ENCODE results near the gene ACR.

The ACR gene

DNA sequence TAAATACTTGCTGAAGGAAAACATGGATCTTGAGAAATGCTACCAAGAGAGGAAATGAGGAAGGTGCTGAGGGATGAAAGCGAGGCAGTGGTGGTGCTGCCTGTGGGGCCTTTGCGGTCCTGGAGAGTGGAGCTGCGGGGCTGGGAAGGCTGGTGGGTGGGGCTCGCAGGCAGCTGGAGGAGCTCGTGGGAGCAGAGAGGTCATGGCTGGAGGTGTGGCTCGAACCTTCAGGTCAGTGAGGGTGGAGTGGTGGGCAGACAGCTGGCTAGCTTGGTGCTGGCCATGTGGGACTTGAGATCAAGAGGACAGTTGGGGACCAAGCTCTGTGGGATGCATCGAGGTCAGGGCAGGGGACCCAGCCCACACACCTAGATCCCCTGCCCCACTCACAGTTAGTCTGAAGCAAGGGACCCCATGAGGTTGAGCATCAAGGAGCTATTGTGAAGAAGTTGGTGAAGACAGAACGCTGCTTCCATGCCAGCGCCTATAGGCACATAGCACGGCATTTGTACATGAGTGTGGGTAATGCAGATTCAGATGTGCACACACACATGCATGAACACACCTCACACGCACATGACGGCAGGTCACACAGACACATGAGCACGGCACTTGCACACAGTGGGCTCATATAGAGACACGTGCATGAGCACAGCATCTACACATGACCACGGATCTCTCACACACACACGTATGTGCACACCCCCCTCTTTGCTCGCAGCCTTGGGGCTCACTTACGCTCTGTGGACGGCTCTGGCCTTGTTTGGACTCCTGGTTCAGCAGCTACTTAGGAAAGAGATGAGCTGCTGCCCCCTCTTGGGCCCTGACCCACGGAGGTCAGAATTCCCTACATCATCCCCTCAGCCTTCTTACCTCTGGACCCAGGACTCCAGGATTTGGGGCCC, 34.9 kb upstream of the ACR start:
- H3K4me3 ChIP-seq (ENCODE audit: control insufficient read depth, low read depth, low read length), result no peak overlapping the region
- no peak for DNase-seq (ENCODE audit: low read depth)
- TF ChIP-seq, protein P1, sequence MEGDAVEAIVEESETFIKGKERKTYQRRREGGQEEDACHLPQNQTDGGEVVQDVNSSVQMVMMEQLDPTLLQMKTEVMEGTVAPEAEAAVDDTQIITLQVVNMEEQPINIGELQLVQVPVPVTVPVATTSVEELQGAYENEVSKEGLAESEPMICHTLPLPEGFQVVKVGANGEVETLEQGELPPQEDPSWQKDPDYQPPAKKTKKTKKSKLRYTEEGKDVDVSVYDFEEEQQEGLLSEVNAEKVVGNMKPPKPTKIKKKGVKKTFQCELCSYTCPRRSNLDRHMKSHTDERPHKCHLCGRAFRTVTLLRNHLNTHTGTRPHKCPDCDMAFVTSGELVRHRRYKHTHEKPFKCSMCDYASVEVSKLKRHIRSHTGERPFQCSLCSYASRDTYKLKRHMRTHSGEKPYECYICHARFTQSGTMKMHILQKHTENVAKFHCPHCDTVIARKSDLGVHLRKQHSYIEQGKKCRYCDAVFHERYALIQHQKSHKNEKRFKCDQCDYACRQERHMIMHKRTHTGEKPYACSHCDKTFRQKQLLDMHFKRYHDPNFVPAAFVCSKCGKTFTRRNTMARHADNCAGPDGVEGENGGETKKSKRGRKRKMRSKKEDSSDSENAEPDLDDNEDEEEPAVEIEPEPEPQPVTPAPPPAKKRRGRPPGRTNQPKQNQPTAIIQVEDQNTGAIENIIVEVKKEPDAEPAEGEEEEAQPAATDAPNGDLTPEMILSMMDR (conservative IDR thresholded peaks at IDR 0.05; ENCODE audit: control insufficient read depth, insufficient read depth, low read depth, low read length), result no peak

DNA sequence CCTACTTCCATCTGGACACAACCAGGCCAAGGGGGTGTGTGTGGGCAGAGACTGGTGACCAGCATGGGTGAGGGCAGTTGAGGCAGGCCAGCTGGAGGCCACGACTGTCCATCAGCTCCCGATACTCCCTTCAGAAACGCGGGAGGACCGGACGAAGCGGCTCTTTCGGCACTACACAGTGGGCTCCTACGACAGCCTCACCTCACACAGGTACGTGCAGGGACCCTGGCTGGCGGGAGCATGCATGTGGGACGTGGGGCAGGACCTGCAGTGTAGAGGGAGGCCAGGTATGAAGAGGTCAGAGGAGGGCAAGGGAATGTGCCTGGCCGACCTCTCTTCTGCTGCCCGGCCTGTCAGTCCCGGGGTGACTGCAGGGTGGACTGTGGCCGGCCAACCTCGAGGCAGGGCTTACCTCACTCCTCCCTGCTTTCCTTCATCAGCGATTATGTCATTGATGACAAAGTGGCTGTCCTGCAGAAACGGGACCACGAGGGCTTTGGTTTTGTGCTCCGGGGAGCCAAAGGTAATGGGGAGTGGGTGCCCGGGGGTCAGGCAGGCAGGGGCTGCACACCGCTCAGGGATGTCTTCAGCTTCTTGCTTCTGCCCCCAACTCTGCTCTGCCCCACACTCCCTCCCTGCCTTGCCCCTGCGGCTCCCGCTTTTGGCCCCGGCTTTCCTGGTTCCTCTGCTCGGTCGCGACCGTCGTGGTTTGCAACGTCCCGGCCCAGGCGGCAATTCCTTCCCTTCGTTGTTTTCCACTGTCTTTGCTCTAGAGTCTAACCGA, 34.1 kb upstream of the ACR start:
- TF ChIP-seq, protein P1 (conservative IDR thresholded peaks at IDR 0.05; ENCODE audit: control insufficient read depth, insufficient read depth, low read depth, low read length), result no peak
- no peak overlapping the region for H3K4me3 ChIP-seq (ENCODE audit: control insufficient read depth, low read depth, low read length)
- no peak for DNase-seq (ENCODE audit: low read depth)

DNA sequence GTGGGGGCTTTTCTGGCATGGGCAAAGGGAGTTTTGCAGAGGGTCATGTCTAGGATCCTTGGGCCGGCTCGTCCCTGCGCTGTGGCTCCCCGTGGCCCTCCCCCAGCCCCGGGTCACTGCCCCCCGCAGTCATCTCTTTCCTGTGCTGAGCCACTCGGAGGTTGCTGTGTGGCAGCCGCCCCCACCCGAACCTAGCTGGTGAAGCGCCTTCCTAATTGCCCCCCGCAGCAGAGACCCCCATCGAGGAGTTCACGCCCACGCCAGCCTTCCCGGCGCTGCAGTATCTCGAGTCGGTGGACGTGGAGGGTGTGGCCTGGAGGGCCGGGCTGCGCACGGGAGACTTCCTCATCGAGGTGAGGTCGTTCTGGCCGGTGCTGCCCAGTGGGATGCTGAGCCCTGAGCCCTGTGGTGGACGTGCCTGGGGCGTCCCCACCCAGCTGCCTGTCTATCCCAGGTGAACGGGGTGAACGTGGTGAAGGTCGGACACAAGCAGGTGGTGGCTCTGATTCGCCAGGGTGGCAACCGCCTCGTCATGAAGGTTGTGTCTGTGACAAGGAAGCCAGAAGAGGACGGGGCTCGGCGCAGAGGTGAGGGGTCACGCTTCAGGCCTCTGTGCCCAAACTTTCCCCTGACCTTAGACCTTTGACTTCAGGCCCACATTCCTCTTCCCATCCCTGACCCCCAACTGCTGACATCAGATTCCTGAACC, 33.3 kb upstream of the ACR start:
- H3K4me3 ChIP-seq (ENCODE audit: control insufficient read depth, low read depth, low read length), result no peak overlapping the region
- TF ChIP-seq, protein P1 (conservative IDR thresholded peaks at IDR 0.05; ENCODE audit: control insufficient read depth, insufficient read depth, low read depth, low read length), result no peak
- DNase-seq (ENCODE audit: low read depth), result no peak

DNA sequence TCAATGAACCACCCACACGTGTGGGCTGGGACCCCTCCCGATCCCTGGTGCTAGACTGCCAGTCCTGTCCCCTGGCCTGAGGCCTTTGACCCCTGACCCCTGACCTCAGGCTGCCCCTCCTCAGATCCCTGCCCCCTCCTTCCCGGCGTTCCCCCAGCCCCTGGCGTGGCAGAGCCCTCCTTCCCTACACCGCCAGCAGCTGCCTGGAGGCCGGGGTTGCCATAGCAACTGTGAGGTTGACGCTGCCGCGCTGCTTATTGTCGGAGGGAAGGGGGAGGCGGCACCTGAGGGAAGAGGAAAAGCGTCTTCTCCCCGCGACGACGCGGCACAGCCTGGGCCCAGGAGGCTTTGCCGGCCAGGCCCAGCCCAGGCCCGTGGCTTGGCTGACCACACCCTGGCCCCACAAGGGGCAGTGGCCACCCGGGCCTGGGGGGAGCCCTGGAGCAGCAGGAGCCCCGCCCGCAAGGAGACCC, 32.7 kb upstream of the ACR start:
- H3K4me3 ChIP-seq (ENCODE audit: control insufficient read depth, low read depth, low read length), result no peak overlapping the region
- DNase-seq (ENCODE audit: low read depth), result peak; percentile 32
- TF ChIP-seq, protein P1 (conservative IDR thresholded peaks at IDR 0.05; ENCODE audit: control insufficient read depth, insufficient read depth, low read depth, low read length), result no peak

DNA sequence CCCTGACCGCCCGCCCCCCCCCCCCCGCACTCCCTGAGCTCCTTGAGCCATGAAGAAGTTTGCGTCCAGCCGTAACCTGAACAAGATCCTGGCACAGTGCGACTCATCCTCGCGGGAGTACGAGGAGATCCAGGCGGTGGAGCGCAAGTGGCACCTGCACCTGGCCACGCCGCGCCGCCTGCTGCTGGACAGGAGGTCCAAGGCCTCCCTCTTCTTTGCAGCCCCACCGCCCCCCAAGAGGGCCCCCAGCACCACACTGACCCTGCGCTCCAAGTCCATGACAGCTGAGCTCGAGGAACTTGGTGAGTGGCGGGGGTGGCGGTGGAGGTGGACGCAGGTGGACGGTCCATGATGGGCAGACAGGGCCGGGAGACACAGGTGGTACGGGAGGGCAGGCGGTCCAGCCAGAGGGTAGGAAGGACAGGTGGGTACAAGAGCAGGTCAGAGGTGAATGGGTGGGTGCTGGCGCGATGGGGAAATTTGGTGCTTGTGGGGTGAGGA, 32.1 kb upstream of the ACR start:
- H3K4me3 ChIP-seq (ENCODE audit: control insufficient read depth, low read depth, low read length), result no peak overlapping the region
- TF ChIP-seq, protein P1 (conservative IDR thresholded peaks at IDR 0.05; ENCODE audit: control insufficient read depth, insufficient read depth, low read depth, low read length), result no peak

DNA sequence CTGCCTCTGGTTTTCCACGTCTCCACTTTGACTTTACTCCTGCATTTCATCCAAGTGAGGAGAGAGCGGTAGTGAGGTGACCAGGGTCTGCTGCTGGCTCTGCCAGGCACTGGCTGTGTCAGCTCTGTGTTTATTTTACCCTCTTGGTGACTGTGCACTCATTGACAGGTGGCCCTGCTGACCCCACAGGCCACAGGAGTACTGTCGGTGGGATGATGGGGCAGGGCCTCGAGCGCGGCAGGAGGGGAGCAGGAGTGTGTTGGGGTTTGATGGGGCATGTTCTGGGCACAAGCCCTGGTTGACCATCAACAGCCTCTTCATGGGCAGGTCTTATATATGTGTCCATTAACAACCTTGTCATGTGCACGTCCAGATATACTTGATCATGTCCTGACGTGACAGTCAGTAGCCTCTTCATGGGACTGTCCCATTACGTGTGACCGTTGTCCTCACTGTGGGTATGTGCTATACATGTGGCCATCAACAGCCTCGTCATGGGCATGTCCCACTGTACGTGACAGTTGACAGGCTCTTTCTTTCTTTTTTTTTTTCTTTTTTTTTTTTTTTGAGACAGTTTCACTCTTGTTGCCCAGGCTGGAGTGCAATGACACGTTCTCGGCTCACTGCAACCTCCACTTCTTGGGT, 31.4 kb upstream of the ACR start:
- no peak for DNase-seq (ENCODE audit: low read depth)
- no peak overlapping the region for H3K4me3 ChIP-seq (ENCODE audit: control insufficient read depth, low read depth, low read length)
- TF ChIP-seq, protein P1 (conservative IDR thresholded peaks at IDR 0.05; ENCODE audit: control insufficient read depth, insufficient read depth, low read depth, low read length), result no peak

More for the DNA sequence above, 32.1 kb upstream of the ACR start:
- no peak for DNase-seq (ENCODE audit: low read depth)

Data from fibroblast of mammary gland (primary cell).